NCI-H510A (cell line): ENCODE results near the gene ZNF827.

Source experiments
- DNase-seq: peaks from one replicate; lab custom pipeline; 2025; lab: John Stamatoyannopoulos, UW

Gene ZNF827

GRCh38 chr4:145829629-145830395 is 108.8 kb downstream of the ZNF827 start:
- DNase-seq: no peak

- no peak for DNase-seq
Observed at GRCh38 chr4:145828802-145829485, 109.7 kb downstream of the ZNF827 start.

GRCh38 chr4:145827885-145828284 is 110.7 kb downstream of the ZNF827 start:
- no peak for DNase-seq

GRCh38 chr4:145825255-145825654 is 113.4 kb downstream of the ZNF827 start:
- no peak for DNase-seq

- no peak for DNase-seq
Observed at GRCh38 chr4:145824463-145824862, 114.2 kb downstream of the ZNF827 start.

GRCh38 chr4:145823743-145824142 is 114.9 kb downstream of the ZNF827 start:
- DNase-seq: no peak

- no peak for DNase-seq
Observed at GRCh38 chr4:145822581-145822980, 116.0 kb downstream of the ZNF827 start.

- no peak for DNase-seq
Observed at GRCh38 chr4:145822181-145822580, 116.4 kb downstream of the ZNF827 start.

- no peak for DNase-seq
Observed at GRCh38 chr4:145821766-145822165, 116.9 kb downstream of the ZNF827 start.

GRCh38 chr4:145820407-145820806 is 118.2 kb downstream of the ZNF827 start:
- DNase-seq: no peak

GRCh38 chr4:145819853-145820181 is 118.8 kb downstream of the ZNF827 start:
- no peak for DNase-seq

- no peak for DNase-seq
Observed at GRCh38 chr4:145819101-145819852, 119.3 kb downstream of the ZNF827 start.

GRCh38 chr4:145818011-145818410 is 120.6 kb downstream of the ZNF827 start:
- no peak for DNase-seq

GRCh38 chr4:145816091-145816490 is 122.5 kb downstream of the ZNF827 start:
- DNase-seq: no peak

GRCh38 chr4:145815626-145816025 is 123.0 kb downstream of the ZNF827 start:
- DNase-seq: no peak

GRCh38 chr4:145815027-145815612 is 123.5 kb downstream of the ZNF827 start:
- no peak for DNase-seq

GRCh38 chr4:145814246-145814645 is 124.4 kb downstream of the ZNF827 start:
- DNase-seq: no peak

- no peak for DNase-seq
Observed at GRCh38 chr4:145812919-145813318, 125.7 kb downstream of the ZNF827 start.

- no peak for DNase-seq
Observed at GRCh38 chr4:145808848-145809512, 129.6 kb downstream of the ZNF827 start.

GRCh38 chr4:145808021-145808650 is 130.5 kb downstream of the ZNF827 start:
- DNase-seq: no peak

GRCh38 chr4:145805490-145805889 is 133.1 kb downstream of the ZNF827 start:
- no peak for DNase-seq

- DNase-seq: no peak
Observed at GRCh38 chr4:145804116-145804515, 134.5 kb downstream of the ZNF827 start.
